Suprapubic skin (tissue), 4 donors: ENCODE measurements around the gene POMGNT1. TPM values are rescaled to one million over a fixed set of nuclear protein-coding genes. Genes with fewer than 3 reads are reported as not detected.
A peak's percentile ranks its signal among the peaks of the same experiment; 100 is the strongest.
"Not testable (repeated sequence)": the region's sequence is repeated elsewhere in the genome, so short reads cannot be mapped to it uniquely, and the experiment has no call there.

Source experiments
- DNase-seq, 2 donors: peaks; one replicate each; pipeline ENCODE4 v3.0.0-alpha.2; 2019; ENCODE audit warnings: low spot score in 2 of 2
- H3K27ac ChIP-seq: fragments of 200-600 bp; sonication (generic); one replicate; pipeline ENCODE4 v1.5.1; 2019
- H3K27me3 ChIP-seq: fragments of 200-600 bp; sonication (generic); one replicate; pipeline ENCODE4 v1.5.1; 2019
- H3K36me3 ChIP-seq: fragments of 200-600 bp; sonication (generic); one replicate; pipeline ENCODE4 v1.5.1; 2019
- H3K4me1 ChIP-seq: fragments of 200-600 bp; sonication (generic); one replicate; pipeline ENCODE4 v1.5.1; 2019
- H3K4me3 ChIP-seq: fragments of 200-600 bp; sonication (generic); one replicate; pipeline ENCODE4 v1.5.1; 2019; ENCODE audit warnings: mild to moderate bottlenecking
- H3K9me3 ChIP-seq: fragments of 200-600 bp; sonication (generic); one replicate; pipeline ENCODE4 v1.5.1; 2019
- CTCF ChIP-seq, 2 donors: fragments of 200-600 bp in 1 of 2; fragments of 450-650 bp in 1 of 2; sonication (generic) in 1 of 2; IDR thresholded peaks; one replicate each; pipeline ENCODE4 v1.5.1; 2016 to 2019; ENCODE audit warnings: antibody characterized with exemption in 2 of 2, mild to moderate bottlenecking in 1 of 2, moderate library complexity in 1 of 2
- EP300 ChIP-seq: sonication (generic); formaldehyde crosslinking; IDR thresholded peaks from one replicate; pipeline ENCODE4 v1.6.1; 2017; ENCODE audit warnings: antibody characterized with exemption
- POLR2A ChIP-seq, 2 donors: fragments of 450-650 bp; IDR thresholded peaks; one replicate each; pipeline ENCODE4 v1.6.1; 2017; ENCODE audit warnings: antibody characterized with exemption in 2 of 2, mild to moderate bottlenecking in 2 of 2, moderate library complexity in 2 of 2
- POLR2AphosphoS5 ChIP-seq, 3 donors: sonication (generic); formaldehyde crosslinking; IDR thresholded peaks; one replicate each; pipeline ENCODE4 v1.6.1; 2017; ENCODE audit warnings: antibody characterized with exemption in 3 of 3
- WGBS: methylation state at CpG from one replicate; pipeline ENCODE4 v1.1.5; 2018; 5-methylcytosine and 5-hydroxymethylcytosine counted together
- total RNA-seq, 4 donors: library from RNA; depleted of rRNA; stranded (reverse); fragments of >200 nt; gene quantifications; one replicate each; pipeline ENCODE4 v1.1.0, GENCODE V29; 2016

Gene POMGNT1
- total RNA-seq, 4 donors from 2014 or later = 36.2 to 59.2 (median 47.7) TPM

GRCh38 chr1:46242918-46243317 is 44.7 kb upstream of the POMGNT1 start:
- Histone ChIP-seq H3K4me1 (peaks cover 18% of the 10 kb centered on the region), H3K4me3 (no peak overlapping the region), H3K27me3 (no peaks in the 10 kb centered on the region), H3K9me3 (no peaks in the 10 kb centered on the region), H3K36me3 (no peaks in the 10 kb centered on the region), H3K27ac (no peak overlapping the region)
- WGBS = 65% methylated on average over 1 of the region's 1 CpG
- no peak for DNase-seq
- no peak for TF ChIP-seq POLR2AphosphoS5 (IDR thresholded peaks at IDR 0.05)
- no peak for TF ChIP-seq POLR2A (IDR thresholded peaks at IDR 0.05)
- no peak for TF ChIP-seq CTCF (IDR thresholded peaks at IDR 0.05)
- TF ChIP-seq EP300 = no peak

- not testable (repeated sequence) for H3K27me3 ChIP-seq, DNase-seq, H3K36me3 ChIP-seq, H3K4me3 ChIP-seq, H3K27ac ChIP-seq, H3K9me3 ChIP-seq
- WGBS = no CpG with 5 or more reads among the region's 38 CpGs
- H3K4me1 ChIP-seq = peaks cover 12% of the 10 kb centered on the region
These were observed 43.5 kb upstream of the POMGNT1 start for GRCh38 chr1:46241733-46242132.

GRCh38 chr1:46238865-46239264 is 40.6 kb upstream of the POMGNT1 start:
- H3K4me1 ChIP-seq, H3K36me3 ChIP-seq, H3K27ac ChIP-seq, H3K27me3 ChIP-seq, H3K9me3 ChIP-seq, DNase-seq, H3K4me3 ChIP-seq: not testable (repeated sequence)
- 82% methylated on average over 1 of the region's 1 CpG for WGBS

- H3K9me3 ChIP-seq = no peaks in the 10 kb centered on the region
- H3K27me3 ChIP-seq = no peaks in the 10 kb centered on the region
- no peaks in the 10 kb centered on the region for H3K36me3 ChIP-seq
- WGBS = 96% methylated on average over 4 of the region's 4 CpGs
- no peaks in the 10 kb centered on the region for H3K4me1 ChIP-seq
- H3K4me3 ChIP-seq = no peak overlapping the region
- DNase-seq = no peak
- TF ChIP-seq EP300 = no peak
- no peak overlapping the region for H3K27ac ChIP-seq
These were observed 38.6 kb upstream of the POMGNT1 start for GRCh38 chr1:46236882-46237281.

GRCh38 chr1:46231231-46231630 is 33.0 kb upstream of the POMGNT1 start:
- H3K4me1 ChIP-seq, DNase-seq, H3K9me3 ChIP-seq, H3K4me3 ChIP-seq, H3K27ac ChIP-seq, H3K36me3 ChIP-seq, H3K27me3 ChIP-seq: not testable (repeated sequence)
- WGBS = 100% methylated on average over 3 of the region's 3 CpGs

- H3K36me3 ChIP-seq = no peaks in the 10 kb centered on the region
- 82% methylated on average over 4 of the region's 4 CpGs for WGBS
- DNase-seq = no peak
- no peak for TF ChIP-seq POLR2A (IDR thresholded peaks at IDR 0.05)
- TF ChIP-seq EP300 = no peak
- no peak for TF ChIP-seq CTCF (IDR thresholded peaks at IDR 0.05)
- TF ChIP-seq POLR2AphosphoS5 (IDR thresholded peaks at IDR 0.05) = no peak
- H3K4me1 ChIP-seq = no peaks in the 10 kb centered on the region
- no peak overlapping the region for H3K4me3 ChIP-seq
- H3K9me3 ChIP-seq = no peaks in the 10 kb centered on the region
- no peak overlapping the region for H3K27ac ChIP-seq
- H3K27me3 ChIP-seq = no peaks in the 10 kb centered on the region
These were observed 26.7 kb upstream of the POMGNT1 start for GRCh38 chr1:46224966-46225365.

GRCh38 chr1:46223472-46223943 is 25.3 kb upstream of the POMGNT1 start:
- H3K4me3 ChIP-seq = no peak overlapping the region
- no peaks in the 10 kb centered on the region for H3K27me3 ChIP-seq
- WGBS = 11% methylated on average over 6 of the region's 6 CpGs
- H3K36me3 ChIP-seq = no peaks in the 10 kb centered on the region
- H3K9me3 ChIP-seq = no peaks in the 10 kb centered on the region
- peaks cover 12% of the 10 kb centered on the region for H3K4me1 ChIP-seq
- H3K27ac ChIP-seq = no peak overlapping the region
- peak; percentile 69 to 88 for DNase-seq
- TF ChIP-seq CTCF (IDR thresholded peaks at IDR 0.05) = peak; percentile 79 to 90
- no peak for TF ChIP-seq POLR2A (IDR thresholded peaks at IDR 0.05)

- peaks cover 14% of the 10 kb centered on the region for H3K4me1 ChIP-seq
- DNase-seq, H3K9me3 ChIP-seq, H3K27ac ChIP-seq, H3K27me3 ChIP-seq, H3K4me3 ChIP-seq, H3K36me3 ChIP-seq: not testable (repeated sequence)
- 73% methylated on average over 11 of the region's 11 CpGs for WGBS
These were observed 24.8 kb upstream of the POMGNT1 start for GRCh38 chr1:46223055-46223454.
